OCI-LY7 (cell line): ENCODE results near the gene CNTF. TPM values are rescaled to one million over a fixed set of nuclear protein-coding genes. Genes with fewer than 3 reads are reported as not detected.
A peak's percentile ranks its signal among the peaks of the same experiment; 100 is the strongest.

ENCODE experiments used
- BruUV-seq: library from RNA; stranded (reverse); fragments of 400-500 nt; replicated peaks from 2 replicates; lab custom pipeline; 2021; lab: Mats Ljungman, UMichigan
- CTCF ChIA-PET: fragments of 300-600 bp; sonication (Branson Sonifier 250); formaldehyde crosslinking; loops from one replicate; lab custom pipeline; 2022; ENCODE audit warnings: antibody characterized with exemption; ENCODE audit not compliant: unreplicated experiment; lab: Charles Lee
- POLR2A ChIA-PET: fragments of 300-600 bp; sonication (Branson Sonifier 250); formaldehyde crosslinking; loops from one replicate; lab custom pipeline; 2022; ENCODE audit warnings: antibody characterized with exemption; lab: Charles Lee
- DNase-seq: peaks from one replicate; pipeline ENCODE4 v3.0.0-alpha.2; 2015; ENCODE audit warnings: low spot score
- H2AFZ ChIP-seq: fragments of 200-600 bp; sonication (generic), shearing (Covaris generic); 2 replicates; pipeline ENCODE4 v1.6.1; 2014; ENCODE audit warnings: mild to moderate bottlenecking, antibody characterized with exemption, low read length, moderate library complexity
- H3K27ac ChIP-seq: fragments of 200-600 bp; sonication (generic); 2 replicates; pipeline ENCODE4 v1.5.1; 2014; ENCODE audit warnings: mixed run types, low read depth, mild to moderate bottlenecking, moderate library complexity, low read length, inconsistent platforms; ENCODE audit not compliant: poor library complexity, severe bottlenecking
- H3K36me3 ChIP-seq: fragments of 200-600 bp; sonication (generic); 2 replicates; pipeline ENCODE4 v1.6.1; 2014; ENCODE audit warnings: mild to moderate bottlenecking, antibody characterized with exemption, low read length, moderate library complexity, mixed read lengths; ENCODE audit not compliant: insufficient read depth
- H3K4me1 ChIP-seq: fragments of 200-600 bp; sonication (generic); 2 replicates; pipeline ENCODE4 v1.5.1; 2014; ENCODE audit warnings: mild to moderate bottlenecking, low read length; ENCODE audit not compliant: insufficient read depth, poor library complexity, severe bottlenecking
- H3K4me2 ChIP-seq: fragments of 200-600 bp; sonication (generic); 2 replicates; pipeline ENCODE4 v1.6.1; 2014; ENCODE audit warnings: mild to moderate bottlenecking, low read length
- H3K4me3 ChIP-seq: fragments of 200-600 bp; sonication (generic); 2 replicates; pipeline ENCODE4 v1.5.1; 2014; ENCODE audit warnings: mild to moderate bottlenecking, low read depth, low read length; ENCODE audit not compliant: poor library complexity, severe bottlenecking
- H3K79me2 ChIP-seq: fragments of 200-600 bp; sonication (generic); 2 replicates; pipeline ENCODE4 v1.6.1; 2016; ENCODE audit warnings: low read depth, mild to moderate bottlenecking, low read length, moderate library complexity, mixed read lengths; ENCODE audit not compliant: insufficient read depth
- H3K9me2 ChIP-seq: fragments of 200-600 bp; sonication (generic); 2 replicates; pipeline ENCODE4 v1.6.1; 2016; ENCODE audit warnings: mild to moderate bottlenecking, low read length, mixed read lengths; ENCODE audit not compliant: insufficient read depth
- H3K9me3 ChIP-seq: fragments of 200-600 bp; sonication (generic); 2 replicates; pipeline ENCODE4 v1.6.1; 2014; ENCODE audit warnings: mild to moderate bottlenecking, mixed run types, low read length, mixed read lengths
- H4K20me1 ChIP-seq: fragments of 200-600 bp; sonication (generic); 2 replicates; pipeline ENCODE4 v1.6.1; 2014; ENCODE audit warnings: mild to moderate bottlenecking, antibody characterized with exemption, low read length, moderate library complexity, mixed read lengths; ENCODE audit not compliant: insufficient read depth
- EZH2phosphoT487 ChIP-seq: fragments of 200-600 bp; sonication (generic); IDR thresholded peaks from 2 replicates; pipeline ENCODE4 v1.6.1; 2018; ENCODE audit warnings: low read depth, borderline replicate concordance, mild to moderate bottlenecking, mixed run types, antibody characterized with exemption, low read length, moderate library complexity, mixed read lengths
- intact Hi-C: fragments of 100-400 bp; cut with micrococcal nuclease; formaldehyde crosslinking; loops from one replicate; pipeline ENCODE4 v1.10.0; 2022; ENCODE audit not compliant: unreplicated experiment
- total RNA-seq, 2 experiments: library from RNA; depleted of rRNA in 1 of 2; stranded (reverse); fragments of >200 nt in 1 of 2; shearing (Covaris generic) in 1 of 2; gene quantifications; 2 replicates each; pipeline ENCODE4 v1.2.3, GENCODE V29; 2014 to 2022
- TF ChIP-seq, protein P1 (sequence below): fragments of 200-600 bp; sonication (generic); conservative IDR thresholded peaks from 2 replicates; pipeline ENCODE4 v1.5.1; 2014; ENCODE audit warnings: mild to moderate bottlenecking, antibody characterized with exemption, low read length, moderate library complexity, mixed read lengths

The CNTF gene
- total RNA-seq, 2 experiments from 2014 or later: 3.3 to 3.4 TPM

GRCh38 chr11:58629857-58630256, 7.4 kb downstream of the CNTF start:
- H3K79me2 ChIP-seq: no peaks in the 10 kb centered on the region
- no peaks in the 10 kb centered on the region for H3K9me2 ChIP-seq
- no peak overlapping the region for H2AFZ ChIP-seq
- POLR2A ChIA-PET: interaction anchor here (1.2 kb wide), 2 partner anchors 9 to 23 kb away, joined by 4 to 5 read pairs; no protein-coding TSS in a partner anchor
- H3K4me3 ChIP-seq: no peak overlapping the region
- H4K20me1 ChIP-seq: no peaks in the 10 kb centered on the region
- no peak for TF ChIP-seq EZH2phosphoT487
- TF ChIP-seq, protein P1, sequence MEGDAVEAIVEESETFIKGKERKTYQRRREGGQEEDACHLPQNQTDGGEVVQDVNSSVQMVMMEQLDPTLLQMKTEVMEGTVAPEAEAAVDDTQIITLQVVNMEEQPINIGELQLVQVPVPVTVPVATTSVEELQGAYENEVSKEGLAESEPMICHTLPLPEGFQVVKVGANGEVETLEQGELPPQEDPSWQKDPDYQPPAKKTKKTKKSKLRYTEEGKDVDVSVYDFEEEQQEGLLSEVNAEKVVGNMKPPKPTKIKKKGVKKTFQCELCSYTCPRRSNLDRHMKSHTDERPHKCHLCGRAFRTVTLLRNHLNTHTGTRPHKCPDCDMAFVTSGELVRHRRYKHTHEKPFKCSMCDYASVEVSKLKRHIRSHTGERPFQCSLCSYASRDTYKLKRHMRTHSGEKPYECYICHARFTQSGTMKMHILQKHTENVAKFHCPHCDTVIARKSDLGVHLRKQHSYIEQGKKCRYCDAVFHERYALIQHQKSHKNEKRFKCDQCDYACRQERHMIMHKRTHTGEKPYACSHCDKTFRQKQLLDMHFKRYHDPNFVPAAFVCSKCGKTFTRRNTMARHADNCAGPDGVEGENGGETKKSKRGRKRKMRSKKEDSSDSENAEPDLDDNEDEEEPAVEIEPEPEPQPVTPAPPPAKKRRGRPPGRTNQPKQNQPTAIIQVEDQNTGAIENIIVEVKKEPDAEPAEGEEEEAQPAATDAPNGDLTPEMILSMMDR: peak; percentile 85
- H3K9me3 ChIP-seq: no peaks in the 10 kb centered on the region
- DNase-seq: peak; percentile 57
- no TSS peak for BruUV-seq
- peaks cover 32% of the 10 kb centered on the region for H3K36me3 ChIP-seq
- H3K27ac ChIP-seq: no peak overlapping the region
- intact Hi-C loops: no loop called here
- H3K4me2 ChIP-seq: no peak overlapping the region
- CTCF ChIA-PET: interaction anchor here (1.2 kb wide), 1 partner anchor 63 kb away, joined by 6 read pairs; no protein-coding TSS in a partner anchor
- peaks cover 12% of the 10 kb centered on the region for H3K4me1 ChIP-seq

DNA sequence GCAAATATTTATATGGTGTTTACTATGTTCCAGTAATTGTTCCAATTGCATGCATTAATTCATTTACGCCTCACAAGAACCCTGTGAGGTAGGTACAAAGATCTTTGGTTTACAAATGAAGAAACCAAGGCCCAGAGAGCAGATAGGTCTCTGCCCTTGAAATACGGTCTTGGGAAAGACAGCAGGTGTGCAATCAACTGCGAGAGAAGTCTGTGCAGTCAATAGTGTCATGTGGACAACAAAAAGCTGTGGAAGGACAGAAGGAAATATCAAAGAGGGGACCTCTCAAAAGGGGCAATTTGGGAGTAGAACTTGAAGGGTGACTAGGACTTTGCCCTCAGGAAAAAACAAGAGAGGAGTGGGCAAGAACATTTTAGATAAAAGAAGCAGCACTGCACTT, 8.9 kb downstream of the CNTF start:
- no peak for TF ChIP-seq EZH2phosphoT487
- TF ChIP-seq, protein P1: no peak
- Histone ChIP-seq H3K36me3 (peaks cover 16% of the 10 kb centered on the region), H3K9me2 (no peaks in the 10 kb centered on the region), H3K79me2 (no peaks in the 10 kb centered on the region), H2AFZ (no peak overlapping the region), H3K4me3 (no peak overlapping the region), H3K27ac (no peak overlapping the region), H3K9me3 (no peaks in the 10 kb centered on the region), H3K4me1 (peaks cover 9% of the 10 kb centered on the region), H4K20me1 (no peaks in the 10 kb centered on the region), H3K4me2 (no peak overlapping the region)
- DNase-seq: no peak
- intact Hi-C loops: no loop called here
- BruUV-seq: no TSS peak
- ChIA-PET POLR2A (no interaction called here), CTCF (no interaction called here)

- H2AFZ ChIP-seq: no peak overlapping the region
- H3K9me3 ChIP-seq: no peaks in the 10 kb centered on the region
- no peak overlapping the region for H3K4me3 ChIP-seq
- BruUV-seq: no TSS peak
- ChIA-PET POLR2A (interaction anchor here (0.6 to 1.3 kb wide), 3 partner anchors 9 to 598 kb away, joined by 4 to 6 read pairs (median 5); no protein-coding TSS in a partner anchor), CTCF (interaction anchor here (0.5 kb wide), 1 partner anchor 14 kb away, joined by 3 read pairs; no protein-coding TSS in a partner anchor)
- no peaks in the 10 kb centered on the region for H3K79me2 ChIP-seq
- no peak for DNase-seq
- peaks cover 7% of the 10 kb centered on the region; the same call in 1 of the 2 replicates for H3K36me3 ChIP-seq
- no peak overlapping the region for H3K27ac ChIP-seq
- no peaks in the 10 kb centered on the region for H3K9me2 ChIP-seq
- H4K20me1 ChIP-seq: no peaks in the 10 kb centered on the region
- TF ChIP-seq EZH2phosphoT487: no peak
- TF ChIP-seq, protein P1: no peak
- intact Hi-C loops: no loop called here
- H3K4me2 ChIP-seq: no peak overlapping the region
- H3K4me1 ChIP-seq: no peaks in the 10 kb centered on the region
Measured at GRCh38 chr11:58632510-58632909, 10.0 kb downstream of the CNTF start.
